Activated CD8-positive, alpha-beta memory T cell treated with anti-CD3 and anti-CD28 coated beads for 1 hour (primary cell): ENCODE data around the gene NENF.

ENCODE experiments used
- DNase-seq, 2 donors: peaks; one replicate each; pipeline ENCODE4 v3.0.0-alpha.2; 2020; ENCODE audit warnings: low read depth in 1 of 2; ENCODE audit errors: extremely low read depth in 1 of 2

The NENF gene

GRCh38 chr1:212430955-212431394, 1.7 kb upstream of the NENF start:
- DNase-seq, result no peak

DNA sequence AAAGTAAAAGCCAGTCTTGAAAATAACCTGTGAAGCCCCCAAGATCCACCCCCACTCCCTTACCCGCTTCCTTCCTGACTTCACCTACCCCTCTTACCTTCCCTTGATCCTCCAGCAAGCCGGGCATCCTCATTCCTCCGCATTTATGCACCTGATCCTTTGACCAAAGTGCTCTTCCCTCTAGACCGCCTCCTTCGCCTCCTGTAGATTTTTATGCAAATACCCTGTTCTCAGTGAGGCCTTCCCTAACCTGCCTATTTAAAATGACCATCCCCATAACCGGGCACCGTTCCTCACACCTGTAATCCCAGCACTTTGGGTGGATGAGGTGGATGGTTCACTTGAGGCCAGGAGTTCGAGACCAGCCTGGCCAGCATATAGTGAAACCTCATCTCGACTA, 1.1 kb upstream of the NENF start:
- no peak for DNase-seq

- no peak for DNase-seq
Measured at GRCh38 chr1:212432272-212432660, 454 bp upstream of the NENF start.

DNA sequence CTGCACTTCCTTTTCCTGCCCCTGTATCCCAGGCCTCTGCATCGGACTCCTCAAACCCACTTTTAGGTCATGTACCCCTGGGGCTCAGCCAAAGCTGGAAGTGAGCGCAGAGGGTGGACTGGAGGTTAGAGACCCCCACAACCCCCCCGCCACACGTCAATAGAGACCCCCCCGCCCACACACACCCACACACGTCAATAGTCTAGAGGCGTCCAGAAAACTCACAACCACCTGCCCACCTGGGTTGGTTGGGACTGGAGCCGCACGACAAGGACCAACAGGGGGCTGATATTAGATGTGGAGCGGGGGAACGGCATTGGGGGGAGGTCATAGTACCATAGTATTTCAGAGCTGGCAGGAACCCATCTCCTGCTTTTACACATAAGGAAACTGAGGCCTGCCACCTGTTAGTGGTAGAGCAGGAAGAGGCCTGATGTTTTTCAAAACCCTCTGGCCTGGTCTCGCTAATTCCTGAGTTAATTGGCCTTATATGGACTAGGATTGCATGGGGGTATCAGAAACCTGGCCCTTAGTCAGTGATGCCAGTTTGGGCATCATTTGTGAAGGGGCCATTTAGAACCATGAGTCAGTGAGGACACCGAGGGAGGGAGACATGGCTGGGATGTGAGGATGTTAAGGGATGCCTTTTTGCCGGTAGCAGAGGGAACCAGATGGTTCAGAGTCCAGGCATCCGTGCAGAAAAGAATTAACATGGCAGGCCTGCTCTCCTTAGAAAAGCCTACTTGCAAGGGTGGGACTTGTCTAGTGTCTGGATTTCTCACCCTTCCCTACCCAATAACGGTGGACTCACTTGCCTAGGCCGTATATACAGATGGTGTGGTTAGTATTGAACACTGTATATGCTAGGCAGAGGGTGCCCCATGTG, 1.1 kb downstream of the NENF start:
- DNase-seq, result no peak

DNA sequence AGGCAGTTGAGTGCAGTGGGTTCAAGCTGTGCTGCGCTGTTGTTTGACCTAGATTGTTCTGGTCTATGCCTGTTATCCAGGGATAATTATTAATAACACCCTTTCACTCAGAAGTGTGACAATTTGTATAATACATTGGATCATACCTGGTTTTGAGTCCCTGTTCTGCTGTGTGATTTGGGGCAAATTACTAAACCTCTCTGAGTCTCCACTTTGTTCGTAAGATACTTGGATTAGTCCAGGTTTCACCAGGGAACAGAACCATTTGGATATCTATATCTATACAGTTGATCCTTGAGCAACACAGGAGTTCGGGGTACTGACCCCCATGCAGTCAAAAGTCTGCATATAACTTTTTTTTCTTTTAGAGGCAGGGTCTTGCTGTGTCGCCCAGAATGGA, 2.3 kb downstream of the NENF start:
- DNase-seq, result no peak

GRCh38 chr1:212437179-212437798, 4.6 kb downstream of the NENF start:
- DNase-seq, result no peak

DNA sequence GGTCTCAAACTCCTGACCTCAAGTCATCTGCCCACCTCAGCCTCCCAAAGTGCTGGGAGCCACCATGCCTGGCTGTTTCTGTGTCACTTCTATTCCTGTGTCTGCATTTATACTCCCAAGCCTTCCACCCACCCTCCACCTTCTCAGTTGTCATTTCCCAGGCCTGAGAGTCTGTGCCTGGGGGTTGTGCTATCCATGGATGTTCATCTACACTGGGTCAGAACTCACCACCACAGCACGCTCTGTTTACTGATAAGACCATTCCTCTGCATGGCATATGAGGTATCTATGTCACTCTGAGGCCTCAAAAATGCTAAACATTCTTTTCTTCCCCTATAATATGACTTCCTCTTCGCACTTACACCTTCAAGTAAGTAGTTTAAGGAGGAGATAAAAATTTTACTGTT, 6.1 kb downstream of the NENF start:
- DNase-seq, result no peak

DNA sequence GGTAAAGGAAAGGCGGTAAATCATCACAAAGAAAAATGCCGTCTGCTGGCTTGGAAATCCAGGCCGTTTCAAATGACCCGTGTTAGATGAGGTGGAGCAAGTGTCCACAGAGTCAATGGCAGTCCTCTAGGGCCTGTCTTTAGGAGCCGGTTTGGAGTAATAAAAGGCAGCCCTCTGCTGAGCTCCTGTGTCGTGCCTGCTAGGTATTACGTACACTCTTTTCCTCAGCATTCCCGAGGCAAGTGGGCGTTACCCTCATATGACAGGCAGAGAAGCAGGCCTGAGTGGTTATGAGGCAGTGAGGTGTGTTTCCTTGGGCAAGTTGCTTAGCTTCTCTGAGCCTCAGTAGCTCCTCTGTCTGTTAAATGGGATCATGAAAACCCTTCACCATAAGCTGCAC, 7.7 kb downstream of the NENF start:
- DNase-seq, result no peak

- DNase-seq, result no peak
Measured at GRCh38 chr1:212442408-212442807, 9.7 kb downstream of the NENF start.

- no peak for DNase-seq
Measured at GRCh38 chr1:212446333-212446732, 13.6 kb downstream of the NENF start.

- DNase-seq, result no peak
Measured at GRCh38 chr1:212447478-212447877, 14.8 kb downstream of the NENF start.

DNA sequence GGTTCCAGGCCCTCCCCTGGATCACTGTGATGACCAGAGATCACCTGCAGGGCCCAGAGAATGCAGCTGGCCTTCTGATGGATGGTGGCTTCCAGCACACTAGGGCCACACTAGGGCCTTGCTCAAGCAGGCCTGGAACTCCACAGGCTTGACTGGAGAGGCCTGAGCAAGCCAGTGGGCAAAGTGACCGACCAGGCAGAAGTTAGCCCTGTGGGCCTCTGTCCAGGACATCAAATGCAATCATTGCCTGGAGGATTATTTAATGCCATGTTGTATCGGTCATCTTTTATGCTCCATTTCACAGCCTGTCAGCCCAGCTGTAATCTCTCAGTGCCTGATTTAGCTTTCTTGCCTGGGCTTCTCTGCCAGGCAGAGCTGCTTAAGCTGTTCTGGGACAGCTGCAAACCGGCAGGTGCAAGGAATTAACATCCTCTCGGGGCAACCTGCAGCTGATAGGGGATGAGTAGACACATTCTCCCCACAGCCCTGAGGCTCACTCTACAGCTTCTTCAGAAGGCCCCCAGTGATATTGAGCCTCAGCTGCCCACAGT, 17.7 kb downstream of the NENF start:
- no peak for DNase-seq

GRCh38 chr1:212451416-212452322, 18.9 kb downstream of the NENF start:
- DNase-seq, result no peak

- DNase-seq, result no peak
Measured at GRCh38 chr1:212452323-212453155, 19.8 kb downstream of the NENF start.

GRCh38 chr1:212453156-212453857, 20.6 kb downstream of the NENF start:
- DNase-seq, result no peak

DNA sequence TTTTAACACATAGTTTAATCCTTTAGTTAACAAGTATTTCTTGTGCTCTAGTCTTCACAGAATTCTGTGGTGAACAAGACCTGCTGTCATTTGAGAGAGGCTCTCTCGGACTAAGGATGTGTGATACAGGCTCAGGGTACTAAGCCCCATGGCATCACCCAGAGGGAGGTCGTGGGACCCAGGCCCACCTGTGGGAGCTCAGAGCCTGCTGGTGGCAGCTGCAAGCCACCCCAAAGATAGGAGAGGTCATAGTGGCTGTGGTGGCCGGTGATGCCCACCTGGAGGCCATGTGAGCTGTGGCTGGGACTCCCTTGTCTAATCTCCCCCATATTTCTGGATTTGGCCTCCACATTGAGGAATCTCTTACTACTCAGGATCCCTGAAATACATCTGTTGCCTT, 22.0 kb downstream of the NENF start:
- DNase-seq, result no peak

GRCh38 chr1:212455401-212455800, 22.7 kb downstream of the NENF start:
- DNase-seq, result no peak

DNA sequence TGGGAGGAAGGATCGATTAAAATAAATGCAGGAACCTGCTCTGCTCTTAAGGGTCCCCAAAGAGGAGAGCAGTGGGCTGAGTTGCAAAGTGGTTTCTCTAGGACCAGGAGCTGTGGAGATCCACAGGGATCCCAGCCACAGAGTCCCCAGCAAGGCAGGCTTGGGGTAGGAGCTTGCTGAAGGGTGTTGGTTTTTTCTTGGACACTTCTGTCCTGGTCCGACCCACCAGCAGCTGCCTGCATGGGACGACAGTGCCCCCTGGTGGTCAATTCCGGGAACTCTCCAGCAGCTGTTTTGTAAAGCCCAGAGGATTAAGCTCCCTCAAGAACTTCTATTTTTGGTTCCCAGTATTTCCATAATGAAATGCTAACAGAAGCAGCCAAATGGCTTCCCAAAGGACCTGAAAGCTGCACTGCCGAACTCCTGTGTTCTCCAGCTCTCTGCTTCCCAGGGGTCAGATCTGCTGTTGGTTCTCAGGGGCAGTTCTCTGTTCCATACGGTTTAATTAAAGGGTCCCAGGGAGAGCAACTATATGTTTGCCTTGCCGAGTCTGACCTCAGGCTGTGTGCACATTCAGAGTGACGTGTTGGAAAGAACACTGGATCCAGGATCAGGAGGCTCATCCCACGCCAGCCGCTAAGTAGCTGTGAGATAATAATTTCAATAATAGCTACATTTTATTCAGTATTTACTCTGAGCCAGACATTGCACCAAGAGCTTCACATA, 23.2 kb downstream of the NENF start:
- peak; percentile 53 to 82 for DNase-seq
